Activated T-cell treated with anti-CD3 and anti-CD28 coated beads, Interleukin-2, amount 50 U/mL, for 4 hours (primary cell): ENCODE results near the gene CYP2B6. TPM values are rescaled to one million over a fixed set of nuclear protein-coding genes. Genes with fewer than 3 reads are reported as not detected.
"Not testable (repeated sequence)": the region's sequence is repeated elsewhere in the genome, so short reads cannot be mapped to it uniquely, and the experiment has no call there.

Experiments
- ATAC-seq, 2 donors: fragments of 200-7000 bp; cut with Tn5 transposase; one replicate each; pipeline ENCODE4 v1.10.0; 2021
- DNase-seq: peaks from one replicate; pipeline ENCODE4 v3.0.0-alpha.2; 2020
- H3K27me3 Mint-ChIP-seq: one replicate; pipeline ENCODE4 v1.8.0; 2021; ENCODE audit warnings: low read depth, mixed read lengths
- H3K36me3 Mint-ChIP-seq: one replicate; pipeline ENCODE4 v1.8.0; 2022; ENCODE audit warnings: mixed read lengths; ENCODE audit not compliant: insufficient read depth
- H3K4me1 Mint-ChIP-seq: one replicate; pipeline ENCODE4 v1.8.0; 2021; ENCODE audit warnings: low read depth, mixed read lengths
- H3K4me3 Mint-ChIP-seq: one replicate; pipeline ENCODE4 v1.8.0; 2021; ENCODE audit warnings: mild to moderate bottlenecking, moderate library complexity, mixed read lengths
- H3K9me3 Mint-ChIP-seq: one replicate; pipeline ENCODE4 v1.8.0; 2021; ENCODE audit warnings: mixed read lengths
- total RNA-seq, 3 donors: library from RNA; stranded (reverse); gene quantifications; one replicate each; pipeline ENCODE4 v1.2.1, GENCODE V29; 2021

CYP2B6 gene
- total RNA-seq, 3 donors from 2014 or later = 0.18 TPM; not detected in 1

DNA sequence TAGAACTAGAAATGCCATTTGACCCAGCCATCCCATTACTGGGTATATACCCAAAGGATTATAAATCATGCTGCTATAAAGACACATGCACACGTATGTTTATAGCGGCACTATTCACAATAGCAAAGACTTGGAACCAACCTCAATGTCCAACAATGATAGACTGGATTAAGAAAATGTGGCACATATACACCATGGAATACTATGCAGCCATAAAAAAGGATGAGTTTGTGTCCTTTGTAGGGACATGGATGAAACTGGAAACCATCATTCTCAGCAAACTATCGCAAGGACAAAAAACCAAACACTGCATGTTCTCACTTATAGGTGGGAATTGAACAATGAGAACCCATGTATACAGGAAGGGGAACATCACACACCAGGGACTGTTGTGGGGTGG, 23.0 kb upstream of the CYP2B6 start:
- H3K27me3 Mint-ChIP-seq, H3K36me3 Mint-ChIP-seq, ATAC-seq, H3K9me3 Mint-ChIP-seq, DNase-seq, H3K4me3 Mint-ChIP-seq: not testable (repeated sequence)
- peaks cover 37% of the 10 kb centered on the region for H3K4me1 Mint-ChIP-seq

DNA sequence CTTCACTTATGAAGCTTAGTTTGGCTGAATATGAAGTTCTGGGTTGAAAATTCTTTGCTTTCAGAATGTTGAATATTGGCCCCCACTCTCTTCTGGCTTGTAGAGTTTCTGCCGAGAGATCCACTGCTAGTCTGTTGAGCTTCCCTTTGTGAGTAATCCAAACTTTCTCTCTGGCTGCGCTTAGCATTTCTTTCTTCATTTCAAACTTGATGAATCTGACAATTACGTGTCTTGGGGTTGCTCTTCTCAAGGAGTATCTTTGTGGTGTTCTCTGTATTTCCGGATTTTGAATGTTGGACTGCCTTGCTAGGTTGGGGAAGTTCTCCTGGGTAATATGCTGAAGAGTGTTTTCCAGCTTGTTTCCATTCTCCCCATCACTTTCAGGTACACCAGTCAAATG, 21.4 kb upstream of the CYP2B6 start:
- H3K27me3 Mint-ChIP-seq, H3K36me3 Mint-ChIP-seq, DNase-seq, ATAC-seq, H3K9me3 Mint-ChIP-seq: not testable (repeated sequence)
- H3K4me1 Mint-ChIP-seq = peaks cover 40% of the 10 kb centered on the region
- peak overlapping the region; percentile 54 for H3K4me3 Mint-ChIP-seq

DNA sequence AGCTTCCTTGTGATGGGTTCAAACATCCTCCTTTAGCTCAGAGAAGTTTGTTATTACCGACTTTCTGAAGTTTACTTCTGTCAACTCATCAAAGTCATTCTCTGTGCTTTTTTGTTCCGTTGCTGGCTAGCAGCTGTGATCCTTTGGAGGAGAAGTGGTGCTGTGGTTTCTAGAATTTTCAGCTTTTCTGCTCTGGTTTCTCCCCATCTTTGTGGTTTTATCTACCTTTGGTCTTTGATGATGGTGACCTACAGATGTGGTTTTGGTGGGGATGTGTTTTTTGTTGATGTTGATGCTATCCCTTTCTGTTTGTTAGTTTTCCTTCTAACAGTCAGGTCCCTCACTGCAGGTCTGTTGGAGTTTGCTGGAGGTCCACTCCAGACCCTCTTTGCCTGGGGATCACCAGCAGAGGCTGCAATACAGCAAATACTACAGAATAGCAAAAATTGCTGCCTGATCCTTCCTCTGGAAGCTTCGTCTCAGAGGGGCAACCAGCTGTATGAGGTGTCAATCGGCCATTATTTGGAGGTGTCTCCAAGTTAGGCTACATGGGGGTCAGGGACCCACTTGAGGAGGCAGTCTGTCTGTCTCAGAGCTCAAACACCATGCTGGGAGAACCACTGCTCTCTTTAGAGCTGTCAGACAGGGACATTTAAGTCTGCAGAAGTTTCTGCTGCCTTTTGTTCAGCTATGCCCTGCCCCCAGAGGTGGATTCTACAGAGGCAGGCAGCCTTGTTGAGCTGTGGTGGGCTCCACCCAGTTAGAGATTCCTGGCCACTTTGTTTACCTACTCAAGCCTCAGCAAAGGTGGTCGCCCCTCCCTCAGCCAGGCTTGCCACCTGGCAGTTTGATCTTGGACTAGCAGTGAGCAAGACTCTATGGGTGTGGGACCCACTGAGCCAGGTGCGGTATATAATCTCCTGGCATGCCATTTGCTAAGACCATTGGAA, 20.4 kb upstream of the CYP2B6 start:
- Mint-ChIP-seq H3K4me3 (peak overlapping the region; percentile 54), H3K4me1 (peaks cover 40% of the 10 kb centered on the region)
- H3K27me3 Mint-ChIP-seq, DNase-seq, ATAC-seq, H3K36me3 Mint-ChIP-seq, H3K9me3 Mint-ChIP-seq: not testable (repeated sequence)

DNA sequence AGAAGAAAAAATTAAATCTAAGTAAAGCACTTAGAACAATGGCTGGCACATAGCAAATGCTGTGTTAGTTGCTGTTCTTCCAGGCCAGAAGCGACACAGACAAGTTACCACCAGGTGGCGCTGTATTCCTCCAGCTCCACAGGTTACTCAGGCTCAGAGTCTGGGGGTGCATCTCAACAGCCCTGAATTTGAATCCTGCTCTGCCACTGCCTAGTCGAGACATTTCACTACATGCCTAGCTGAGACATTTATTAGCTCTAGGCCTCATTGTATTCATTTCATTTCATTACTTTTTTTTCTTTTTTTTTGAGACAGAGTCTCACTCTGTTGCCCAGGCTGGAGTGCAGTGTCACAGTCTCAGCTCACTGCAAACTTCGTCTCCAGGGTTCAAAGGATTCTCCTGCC, 16.4 kb upstream of the CYP2B6 start:
- no peaks in the 10 kb centered on the region for H3K9me3 Mint-ChIP-seq
- no peaks in the 10 kb centered on the region for H3K36me3 Mint-ChIP-seq
- H3K4me3 Mint-ChIP-seq = no peak overlapping the region
- ATAC-seq (peak; percentile 78 to 86), DNase-seq (peak; percentile 78)
- H3K4me1 Mint-ChIP-seq = peaks cover 26% of the 10 kb centered on the region
- peaks cover 5% of the 10 kb centered on the region for H3K27me3 Mint-ChIP-seq

DNA sequence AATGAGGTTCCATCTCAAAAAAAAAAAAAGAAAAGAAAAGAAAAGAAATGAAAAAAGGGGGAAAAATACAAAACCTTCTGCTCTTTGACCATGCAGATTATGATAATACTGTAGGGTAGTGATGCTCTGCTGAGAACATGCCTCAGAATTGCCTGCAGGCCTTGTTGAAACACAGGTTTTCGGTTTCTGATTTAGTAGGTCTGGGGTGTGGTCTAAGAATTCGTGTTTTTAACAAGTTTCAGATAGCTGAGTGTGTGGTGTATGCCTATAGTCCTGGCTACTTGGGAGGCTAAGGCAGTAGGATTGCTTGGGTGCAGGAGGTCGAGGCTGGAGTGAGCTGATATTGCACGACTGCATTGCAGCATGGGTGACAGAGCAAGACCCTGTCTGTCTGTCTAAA, 14.9 kb upstream of the CYP2B6 start:
- DNase-seq = no peak
- ATAC-seq = no peak
- H3K9me3 Mint-ChIP-seq = no peaks in the 10 kb centered on the region
- peaks cover 14% of the 10 kb centered on the region for H3K27me3 Mint-ChIP-seq
- no peaks in the 10 kb centered on the region for H3K36me3 Mint-ChIP-seq
- peaks cover 12% of the 10 kb centered on the region for H3K4me1 Mint-ChIP-seq
- H3K4me3 Mint-ChIP-seq = no peak overlapping the region

DNA sequence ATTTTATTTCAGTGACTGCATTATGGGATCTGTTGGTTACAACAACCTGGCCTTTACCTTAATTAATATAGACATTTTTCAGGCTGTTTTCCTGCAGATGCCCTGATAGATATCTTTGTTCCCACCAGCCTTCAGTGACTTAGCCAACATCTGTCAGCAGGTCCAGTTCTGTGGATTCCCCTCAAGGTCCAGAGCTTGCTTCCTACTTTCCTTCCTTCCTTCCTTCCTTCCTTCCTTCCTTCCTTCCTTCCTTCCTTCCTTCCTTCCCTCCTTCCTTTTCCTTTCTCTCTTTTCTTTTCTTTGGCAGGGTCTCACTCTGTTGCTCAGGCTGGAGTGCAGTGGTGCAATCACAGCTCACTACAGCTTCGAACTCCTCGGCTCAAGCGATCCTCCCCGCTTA, 14.4 kb upstream of the CYP2B6 start:
- Mint-ChIP-seq H3K4me1 (peaks cover 6% of the 10 kb centered on the region), H3K27me3 (peaks cover 17% of the 10 kb centered on the region), H3K9me3 (no peaks in the 10 kb centered on the region), H3K36me3 (no peaks in the 10 kb centered on the region), H3K4me3 (no peak overlapping the region)
- ATAC-seq (no peak), DNase-seq (no peak)

DNA sequence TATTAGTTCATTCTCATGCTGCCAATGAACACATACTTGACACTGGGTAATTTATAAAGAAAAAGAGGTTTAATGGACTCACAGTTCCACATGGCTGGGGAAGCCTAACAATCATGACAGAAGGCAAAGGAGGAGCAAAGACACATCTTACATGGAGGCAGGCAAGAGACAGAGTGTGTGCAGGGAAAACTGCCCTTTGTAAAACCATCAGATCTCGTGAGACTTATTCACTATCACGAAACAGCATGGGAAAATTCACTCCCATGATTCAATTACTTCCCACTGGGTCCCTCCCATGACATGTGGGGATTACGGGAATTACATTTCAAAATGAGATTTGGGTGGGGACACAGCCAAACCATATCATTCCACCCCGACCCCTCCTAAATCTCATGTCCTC, 11.3 kb upstream of the CYP2B6 start:
- not testable (repeated sequence) for DNase-seq, ATAC-seq, H3K9me3 Mint-ChIP-seq, H3K4me3 Mint-ChIP-seq, H3K4me1 Mint-ChIP-seq, H3K36me3 Mint-ChIP-seq
- peaks cover 21% of the 10 kb centered on the region for H3K27me3 Mint-ChIP-seq

DNA sequence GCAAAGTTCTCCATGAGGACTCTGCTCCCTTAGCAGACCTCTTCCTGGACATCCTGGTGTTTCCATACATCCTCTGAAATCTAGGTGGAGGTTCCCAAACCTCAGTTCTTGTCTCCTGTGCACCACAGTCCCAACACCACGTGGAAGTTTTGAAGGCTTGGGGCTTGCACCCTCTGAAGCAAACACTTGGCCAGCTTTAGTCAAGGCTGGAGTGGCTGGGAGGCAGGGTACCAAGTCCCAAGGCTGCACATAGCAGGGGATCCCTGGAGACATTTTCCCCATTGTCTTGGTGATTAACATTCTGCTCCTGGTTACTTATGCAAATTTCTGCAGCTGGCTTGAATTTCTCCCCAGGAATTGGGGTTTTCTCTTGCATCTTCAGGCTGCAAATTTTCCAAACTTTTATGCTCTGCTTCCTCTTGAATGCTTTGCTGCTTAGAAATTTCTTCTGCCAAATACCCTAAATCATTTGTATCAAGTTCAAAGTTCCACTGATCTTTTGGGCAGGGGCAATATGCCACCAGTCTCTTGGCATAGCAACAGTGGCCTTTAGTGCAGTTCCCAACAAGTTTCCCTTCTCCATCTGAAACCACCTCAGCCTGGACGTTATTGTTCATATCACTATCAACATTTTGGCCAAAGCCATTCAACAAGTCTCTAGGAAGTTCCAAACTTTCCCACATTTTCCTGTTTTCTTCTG, 10.2 kb upstream of the CYP2B6 start:
- not testable (repeated sequence) for ATAC-seq, H3K36me3 Mint-ChIP-seq
- H3K27me3 Mint-ChIP-seq = peaks cover 21% of the 10 kb centered on the region

DNA sequence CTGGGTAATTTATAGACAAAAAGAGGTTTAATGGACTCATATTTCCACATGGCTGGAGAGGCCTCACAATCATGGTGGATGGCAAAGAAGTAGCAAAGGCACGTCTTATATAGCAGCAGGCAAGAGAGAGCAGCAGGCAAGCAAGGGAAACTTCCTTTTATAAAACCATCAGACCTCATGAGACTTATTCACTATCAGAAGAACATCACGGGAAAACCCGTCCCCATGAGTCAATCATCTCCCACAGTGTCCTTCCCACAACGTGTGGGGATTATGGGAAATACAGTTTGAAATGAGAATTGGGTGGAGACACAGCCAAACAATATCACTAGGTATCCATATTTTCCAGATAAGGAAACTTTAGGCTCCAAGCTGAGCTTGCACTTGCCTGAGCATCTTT, 9.5 kb upstream of the CYP2B6 start:
- Mint-ChIP-seq H3K36me3 (no peaks in the 10 kb centered on the region), H3K27me3 (peaks cover 21% of the 10 kb centered on the region), H3K4me1 (no peaks in the 10 kb centered on the region), H3K9me3 (no peaks in the 10 kb centered on the region), H3K4me3 (no peak overlapping the region)
- ATAC-seq = no peak
- no peak for DNase-seq

More for the DNA sequence above, 10.2 kb upstream of the CYP2B6 start:
- H3K4me3 Mint-ChIP-seq, H3K4me1 Mint-ChIP-seq, H3K9me3 Mint-ChIP-seq, DNase-seq: not testable (repeated sequence)

DNA sequence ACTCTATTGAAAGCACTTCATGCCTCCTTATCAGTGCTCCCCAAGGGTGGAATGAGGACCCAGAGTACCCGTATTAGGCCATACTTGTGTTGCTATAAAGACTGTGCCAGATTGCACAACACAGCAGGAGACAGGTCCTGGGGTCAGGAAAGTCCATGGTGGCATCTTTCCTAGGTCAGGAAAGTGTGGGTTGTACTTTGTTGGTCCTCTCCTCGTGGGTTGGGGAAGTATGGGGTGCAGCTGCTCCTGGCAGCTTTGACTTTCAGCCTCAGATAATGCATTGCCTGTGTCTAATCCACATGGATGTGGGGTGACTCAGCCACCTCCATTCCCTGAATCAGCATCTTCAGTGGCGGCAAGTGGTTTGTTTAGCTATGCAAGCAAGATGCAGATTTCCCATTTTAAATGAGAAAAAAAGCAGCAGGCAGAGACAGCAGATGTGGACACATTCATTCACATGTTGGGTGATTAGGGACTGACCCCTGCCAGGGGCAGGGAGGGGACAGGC, 8.4 kb upstream of the CYP2B6 start:
- DNase-seq (no peak), ATAC-seq (no peak)
- H3K4me3 Mint-ChIP-seq = no peak overlapping the region
- H3K36me3 Mint-ChIP-seq = no peaks in the 10 kb centered on the region
- H3K27me3 Mint-ChIP-seq = peaks cover 21% of the 10 kb centered on the region
- H3K4me1 Mint-ChIP-seq = no peaks in the 10 kb centered on the region
- H3K9me3 Mint-ChIP-seq = peaks cover 2% of the 10 kb centered on the region

DNA sequence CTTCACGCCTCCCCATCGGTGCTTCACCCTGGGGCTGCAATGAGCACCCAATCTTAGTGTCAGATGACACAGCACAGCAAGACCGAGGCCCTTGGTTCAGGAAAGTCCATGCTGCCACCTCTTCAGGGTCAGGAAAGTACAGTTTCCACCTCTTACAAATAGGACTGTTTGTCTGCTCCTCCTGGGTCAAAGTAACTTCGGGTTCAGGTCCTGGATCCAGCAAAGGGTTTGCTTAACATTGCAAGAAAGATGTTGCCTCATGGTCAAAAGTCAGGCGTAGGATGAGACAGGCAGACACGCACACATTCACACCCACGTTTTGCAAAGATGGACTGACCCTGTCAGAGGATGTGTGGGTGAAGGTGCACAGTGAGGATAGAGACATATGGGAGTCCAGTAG, 1.6 kb upstream of the CYP2B6 start:
- Mint-ChIP-seq H3K4me1 (no peaks in the 10 kb centered on the region), H3K4me3 (no peak overlapping the region), H3K36me3 (peaks cover 1% of the 10 kb centered on the region), H3K27me3 (peaks cover 8% of the 10 kb centered on the region), H3K9me3 (peaks cover 9% of the 10 kb centered on the region)
- no peak for ATAC-seq
- no peak for DNase-seq

DNA sequence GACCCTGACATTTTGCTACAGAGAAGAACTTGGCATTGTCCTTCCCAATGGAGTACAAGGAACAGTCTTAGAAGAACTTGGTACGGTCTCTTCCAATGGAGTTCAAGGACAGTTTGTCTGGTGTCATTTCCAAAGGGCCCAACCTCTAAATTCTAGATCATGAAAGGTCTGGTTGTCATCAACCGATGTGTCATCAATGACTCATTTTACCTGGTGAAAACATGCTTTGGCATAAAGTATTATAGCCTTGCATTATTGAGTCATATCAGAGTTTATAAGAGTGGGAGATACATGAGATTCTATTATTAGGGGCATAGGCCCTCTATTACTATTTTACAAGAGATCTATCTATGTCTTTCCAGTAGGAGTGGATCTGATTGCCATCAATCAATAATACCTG, 4.3 kb downstream of the CYP2B6 start:
- H3K27me3 Mint-ChIP-seq = peaks cover 4% of the 10 kb centered on the region
- no peak overlapping the region for H3K4me3 Mint-ChIP-seq
- H3K36me3 Mint-ChIP-seq = no peaks in the 10 kb centered on the region
- ATAC-seq (peak; percentile 89 to 90), DNase-seq (no peak)
- no peaks in the 10 kb centered on the region for H3K9me3 Mint-ChIP-seq
- H3K4me1 Mint-ChIP-seq = peaks cover 6% of the 10 kb centered on the region

DNA sequence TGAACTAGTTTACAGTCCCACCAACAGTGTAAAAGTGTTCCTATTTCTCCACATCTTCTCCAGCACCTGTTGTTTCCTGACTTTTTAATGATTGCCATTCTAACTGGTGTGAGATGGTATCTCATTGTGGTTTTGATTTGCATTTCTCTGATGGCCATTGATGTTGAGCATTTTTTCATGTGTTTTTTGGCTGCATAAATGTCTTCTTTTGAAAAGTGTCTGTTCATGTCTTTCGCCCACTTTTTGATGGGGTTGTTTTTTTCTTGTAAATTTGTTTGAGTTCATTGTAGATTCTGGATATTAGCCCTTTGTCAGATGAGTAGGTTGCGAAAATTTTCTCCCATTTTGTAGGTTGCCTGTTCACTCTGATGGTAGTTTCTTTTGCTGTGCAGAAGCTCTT, 7.9 kb downstream of the CYP2B6 start:
- H3K4me1 Mint-ChIP-seq, H3K4me3 Mint-ChIP-seq, H3K9me3 Mint-ChIP-seq, H3K27me3 Mint-ChIP-seq, H3K36me3 Mint-ChIP-seq, ATAC-seq, DNase-seq: not testable (repeated sequence)

DNA sequence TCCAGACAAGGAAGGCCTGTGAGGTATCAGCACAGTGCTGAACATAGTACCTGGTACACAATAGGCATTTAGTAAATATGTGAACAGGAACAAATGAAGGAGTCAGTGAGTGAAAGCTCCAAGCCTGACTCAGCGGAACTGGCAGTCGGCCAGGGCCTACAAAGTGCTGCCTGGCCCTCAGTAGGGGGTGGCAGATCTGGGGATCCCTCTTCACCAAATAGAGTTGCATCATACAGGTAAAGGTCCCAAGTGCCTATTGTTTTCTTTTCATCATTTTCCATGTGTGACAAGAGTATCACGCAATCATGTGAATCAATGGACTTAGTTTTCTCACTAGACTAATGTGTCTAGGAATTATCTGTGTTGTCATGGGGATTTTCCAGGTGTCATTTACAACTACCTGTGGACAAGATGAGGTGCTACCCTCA, 9.2 kb downstream of the CYP2B6 start:
- Mint-ChIP-seq H3K27me3 (peaks cover 16% of the 10 kb centered on the region), H3K9me3 (no peaks in the 10 kb centered on the region), H3K4me3 (no peak overlapping the region), H3K4me1 (peaks cover 6% of the 10 kb centered on the region), H3K36me3 (no peaks in the 10 kb centered on the region)
- no peak for ATAC-seq
- no peak for DNase-seq
